ENCODE data around the gene GNG13. TPM values are rescaled to one million over a fixed set of nuclear protein-coding genes. Genes with fewer than 3 reads are reported as not detected.

The GNG13 gene
- total RNA-seq, 1 experiment from 2014 or later, result not detected

DNA sequence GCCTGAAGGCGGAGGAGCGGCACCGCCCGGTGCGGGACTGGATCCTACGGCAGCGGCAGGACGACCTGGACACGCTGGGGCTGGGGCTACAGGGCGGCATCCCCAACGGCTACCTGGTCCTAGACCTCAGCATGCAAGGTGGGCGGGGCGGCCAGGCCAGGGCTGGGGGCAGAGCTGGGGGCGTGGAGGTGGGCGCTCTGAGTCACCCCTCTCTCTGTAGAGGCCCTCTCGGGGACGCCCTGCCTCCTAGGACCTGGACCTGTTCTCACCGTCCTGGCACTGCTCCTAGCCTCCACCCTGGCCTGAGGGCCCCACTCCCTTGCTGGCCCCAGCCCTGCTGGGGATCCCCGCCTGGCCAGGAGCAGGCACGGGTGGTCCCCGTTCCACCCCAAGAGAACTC is 32.1 kb downstream of the GNG13 start:
- Histone ChIP-seq H3K56ac (ENCODE audit: insufficient read length, low read depth, low read length) (no peak overlapping the region), H3K14ac (ENCODE audit: insufficient read depth, low read length) (no peak overlapping the region), H2BK5ac (ENCODE audit: insufficient read length, low read length) (no peak overlapping the region), H3K23ac (ENCODE audit: insufficient read length, low read depth, low read length) (no peak overlapping the region), H3K18ac (ENCODE audit: insufficient read length, low read depth, low read length) (no peak overlapping the region), H3K27ac (ENCODE audit: insufficient read length, low read depth, low read length) (no peak overlapping the region), H2BK12ac (ENCODE audit: insufficient read length, low read depth, low read length) (no peak overlapping the region), H3K9ac (ENCODE audit: extremely low read depth, insufficient read length, low read length) (no peak overlapping the region), H2BK120ac (ENCODE audit: low read depth, low read length, poor library complexity, severe bottlenecking) (no peak overlapping the region), H3K27me3 (ENCODE audit: insufficient read depth, low read length) (no peaks in the 10 kb centered on the region), H3K9me3 (ENCODE audit: control insufficient read depth, low read depth, low read length) (no peaks in the 10 kb centered on the region), H3K4ac (ENCODE audit: low read depth, low read length) (no peak overlapping the region), H3K4me2 (ENCODE audit: insufficient read depth, insufficient read length, low read length) (no peak overlapping the region), H2BK20ac (ENCODE audit: low read depth, low read length, poor library complexity, severe bottlenecking) (no peak overlapping the region), H3K4me1 (ENCODE audit: insufficient read depth, low read length) (no peaks in the 10 kb centered on the region), H3K79me2 (ENCODE audit: insufficient read depth, low read length) (no peaks in the 10 kb centered on the region), H3K79me1 (ENCODE audit: insufficient read depth, low read depth, low read length, poor library complexity, severe bottlenecking) (no peaks in the 10 kb centered on the region), H2BK15ac (ENCODE audit: low read depth, low read length) (no peak overlapping the region), H4K8ac (replicated peaks; ENCODE audit: insufficient read length, low read depth, low read length) (no peak overlapping the region), H3K23me2 (ENCODE audit: insufficient read length, low read depth, low read length, poor library complexity, severe bottlenecking) (no peaks in the 10 kb centered on the region), H4K5ac (ENCODE audit: insufficient read length, low read depth, low read length) (no peak overlapping the region), H2AFZ (ENCODE audit: low read length) (no peak overlapping the region), H3T11ph (ENCODE audit: low read length) (no peak overlapping the region), H2AK5ac (ENCODE audit: insufficient read length, low read length) (no peak overlapping the region), H4K91ac (ENCODE audit: insufficient read length, low read depth, low read length) (no peak overlapping the region), H4K20me1 (ENCODE audit: control insufficient read depth, insufficient read depth, insufficient read length) (no peaks in the 10 kb centered on the region)
- Mint-ChIP-seq H3K27me3 (ENCODE audit: low read depth) (peaks cover 5% of the 10 kb centered on the region), H3K9me3 (no peaks in the 10 kb centered on the region; a peak in 1 of 5 replicates), H3K4me3 (no peak overlapping the region), H3K27ac (no peak overlapping the region), H3K36me3 (ENCODE audit: insufficient read depth in 1 of 3, low read depth in 3 of 3) (no peaks in the 10 kb centered on the region), H3K4me1 (peaks cover 0 to 3% of the 10 kb centered on the region in 2 experiments; a peak in 1 of 4 replicates)
- DNase-seq, result no peak
- WGBS (ENCODE audit: extremely low coverage, insufficient read length, low lambda C conversion rate), result no CpG with 5 or more reads among the region's 21 CpGs
- TF ChIP-seq, protein P1, sequence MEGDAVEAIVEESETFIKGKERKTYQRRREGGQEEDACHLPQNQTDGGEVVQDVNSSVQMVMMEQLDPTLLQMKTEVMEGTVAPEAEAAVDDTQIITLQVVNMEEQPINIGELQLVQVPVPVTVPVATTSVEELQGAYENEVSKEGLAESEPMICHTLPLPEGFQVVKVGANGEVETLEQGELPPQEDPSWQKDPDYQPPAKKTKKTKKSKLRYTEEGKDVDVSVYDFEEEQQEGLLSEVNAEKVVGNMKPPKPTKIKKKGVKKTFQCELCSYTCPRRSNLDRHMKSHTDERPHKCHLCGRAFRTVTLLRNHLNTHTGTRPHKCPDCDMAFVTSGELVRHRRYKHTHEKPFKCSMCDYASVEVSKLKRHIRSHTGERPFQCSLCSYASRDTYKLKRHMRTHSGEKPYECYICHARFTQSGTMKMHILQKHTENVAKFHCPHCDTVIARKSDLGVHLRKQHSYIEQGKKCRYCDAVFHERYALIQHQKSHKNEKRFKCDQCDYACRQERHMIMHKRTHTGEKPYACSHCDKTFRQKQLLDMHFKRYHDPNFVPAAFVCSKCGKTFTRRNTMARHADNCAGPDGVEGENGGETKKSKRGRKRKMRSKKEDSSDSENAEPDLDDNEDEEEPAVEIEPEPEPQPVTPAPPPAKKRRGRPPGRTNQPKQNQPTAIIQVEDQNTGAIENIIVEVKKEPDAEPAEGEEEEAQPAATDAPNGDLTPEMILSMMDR (conservative IDR thresholded peaks at IDR 0.05), result no peak
